Measurements from ENCODE around the gene CERK. TPM values are rescaled to one million over a fixed set of nuclear protein-coding genes. Genes with fewer than 3 reads are reported as not detected.
"Not testable (repeated sequence)": the region's sequence is repeated elsewhere in the genome, so short reads cannot be mapped to it uniquely, and the experiment has no call there.

CERK gene
- 10 to 100 TPM; 26.9 to 38.1 (median 33.9) TPM for total RNA-seq
- 10 to 100 TPM; 13.0 to 26.8 (median 24.8) TPM for polyA plus RNA-seq
- long read RNA-seq, donor 1, full-length matches to known transcripts = 24 of 37 reads
- long read RNA-seq, donor 1, partial matches to known transcripts = 1 of 37 reads
- long read RNA-seq, donor 1, other reads (novel, unspliced or antisense) = 12 of 37 reads
- long read RNA-seq, donor 2, full-length matches to known transcripts = 43 of 64 reads
- long read RNA-seq, donor 2, partial matches to known transcripts = 12 of 64 reads
- long read RNA-seq, donor 2, other reads (novel, unspliced or antisense) = 9 of 64 reads

GRCh38 chr22:46737976-46738646 lies at the start of gene CERK:
TSS of gene CERK (minus strand) at chr22:46738252. CDS start at chr22:46738148, 104 bp downstream.
- intact Hi-C loops (cut with DNase I) = loop anchor here (2.0 to 10.0 kb wide), 4 partner anchors 25 to 173 kb away; partner anchors contain the start of gene TBC1D22A (in 1 of the 2)
- DNase-seq (peak; percentile 84), ATAC-seq (peak; percentile 59 to 78 (median 69))
- H3K27ac ChIP-seq = peak within 1 kb of the TSS; percentile 96
- H3K36me3 ChIP-seq (ENCODE audit: insufficient read depth in 1 of 2, low read depth in 1 of 2) = no peaks in the 10 kb centered on the region
- no peaks in the 10 kb centered on the region for H3K9me3 ChIP-seq
- WGBS, 3 donors = 0 to 1% (median 0%) methylated on average over 24 to 99 of the region's 99 CpGs
- H3K4me1 ChIP-seq = peaks cover 61% of the 10 kb centered on the region
- H3K27me3 ChIP-seq (ENCODE audit: insufficient read depth in 3 of 3, low read length in 2 of 3) = no peaks in the 10 kb centered on the region
- H3K4me3 ChIP-seq = peak within 1 kb of the TSS; percentile 84
- TF ChIP-seq CTCF (IDR thresholded peaks at IDR 0.05) = no peak

GRCh38 chr22:46783721-46784120 lies 45.7 kb upstream of the CERK start:
- TF ChIP-seq CTCF (IDR thresholded peaks at IDR 0.05) = no peak
- no peaks in the 10 kb centered on the region for H3K27me3 ChIP-seq (ENCODE audit: insufficient read depth in 3 of 3, low read length in 2 of 3)
- ATAC-seq (no peak), DNase-seq (no peak)
- no peaks in the 10 kb centered on the region for H3K36me3 ChIP-seq (ENCODE audit: insufficient read depth in 1 of 2, low read depth in 1 of 2)
- no peak overlapping the region for H3K27ac ChIP-seq
- no peaks in the 10 kb centered on the region for H3K9me3 ChIP-seq
- WGBS, 3 donors = 91 to 96% (median 93%) methylated on average over 3 of the region's 3 CpGs
- no peak overlapping the region for H3K4me3 ChIP-seq
- H3K4me1 ChIP-seq = no peaks in the 10 kb centered on the region
- intact Hi-C loops (cut with DNase I) = no loop called here

GRCh38 chr22:46782200-46782599 lies 44.1 kb upstream of the CERK start:
- H3K27me3 ChIP-seq (ENCODE audit: insufficient read depth in 3 of 3, low read length in 2 of 3); H3K36me3 ChIP-seq (ENCODE audit: insufficient read depth in 1 of 2, low read depth in 1 of 2); H3K4me1 ChIP-seq; ATAC-seq; H3K9me3 ChIP-seq; intact Hi-C loops (cut with DNase I); H3K4me3 ChIP-seq; H3K27ac ChIP-seq; DNase-seq: not testable (repeated sequence)
- 88 to 92% (median 89%) methylated on average over 10 of the region's 10 CpGs for WGBS, 3 donors

- H3K27ac ChIP-seq = no peak overlapping the region
- 95 to 96% (median 95%) methylated on average over 9 of the region's 9 CpGs for WGBS, 3 donors
- no peaks in the 10 kb centered on the region for H3K36me3 ChIP-seq (ENCODE audit: insufficient read depth in 1 of 2, low read depth in 1 of 2)
- H3K9me3 ChIP-seq = no peaks in the 10 kb centered on the region
- no peak overlapping the region for H3K4me3 ChIP-seq
- no peak for DNase-seq
- ATAC-seq = no peak
- peaks cover 6% of the 10 kb centered on the region for H3K4me1 ChIP-seq
- intact Hi-C loops (cut with DNase I) = no loop called here
- no peak for TF ChIP-seq CTCF (IDR thresholded peaks at IDR 0.05)
- H3K27me3 ChIP-seq (ENCODE audit: insufficient read depth in 3 of 3, low read length in 2 of 3) = no peaks in the 10 kb centered on the region
Measured at GRCh38 chr22:46781291-46781690, 43.2 kb upstream of the CERK start.

- H3K27me3 ChIP-seq (ENCODE audit: insufficient read depth in 3 of 3, low read length in 2 of 3) = no peaks in the 10 kb centered on the region
- intact Hi-C loops (cut with DNase I) = no loop called here
- no peaks in the 10 kb centered on the region for H3K9me3 ChIP-seq
- DNase-seq (no peak), ATAC-seq (peak in 2 of 4 donors; percentile 22 to 60)
- no peak overlapping the region for H3K27ac ChIP-seq
- no peaks in the 10 kb centered on the region for H3K36me3 ChIP-seq (ENCODE audit: insufficient read depth in 1 of 2, low read depth in 1 of 2)
- H3K4me3 ChIP-seq = no peak overlapping the region
- 77 to 84% (median 79%) methylated on average over 9 of the region's 9 CpGs for WGBS, 3 donors
- H3K4me1 ChIP-seq = peaks cover 9% of the 10 kb centered on the region
- no peak for TF ChIP-seq CTCF (IDR thresholded peaks at IDR 0.05)
Measured at GRCh38 chr22:46780453-46780852, 42.4 kb upstream of the CERK start.

Data from psoas muscle (tissue), 8 donors.